Fibroblast of skin of left biceps (primary cell): Measurements from ENCODE around the gene MAF.

Experiments used
- DNase-seq, 2 experiments: peaks; one replicate each; pipeline ENCODE4 v3.0.0-alpha.2; 2013; ENCODE audit warnings: low read depth in 2 of 2

Gene MAF

GRCh38 chr16:79612207-79612606, 11.7 kb upstream of the MAF start:
- DNase-seq, result no peak

DNA sequence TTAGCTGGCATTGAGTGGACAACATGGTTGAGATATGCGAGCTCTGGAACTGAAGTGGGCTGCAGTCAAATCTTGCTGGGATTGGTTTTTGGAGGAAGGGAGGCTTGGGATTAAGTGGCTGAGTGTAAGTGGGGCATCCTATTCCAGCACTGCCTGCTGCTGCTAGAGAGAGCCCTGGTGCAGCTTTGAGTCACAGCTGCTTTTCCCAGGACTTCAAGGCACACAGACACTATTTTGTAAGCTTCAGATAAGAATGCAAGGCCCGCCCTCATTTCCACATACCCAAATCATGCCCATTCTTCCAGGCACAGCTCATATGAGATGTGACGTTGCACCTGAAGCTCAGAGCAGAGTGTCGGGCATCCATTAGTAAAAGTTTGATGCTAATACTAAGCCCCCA, 10.2 kb upstream of the MAF start:
- no peak for DNase-seq

- no peak for DNase-seq
Measured at GRCh38 chr16:79609861-79610260, 9.3 kb upstream of the MAF start.

DNA sequence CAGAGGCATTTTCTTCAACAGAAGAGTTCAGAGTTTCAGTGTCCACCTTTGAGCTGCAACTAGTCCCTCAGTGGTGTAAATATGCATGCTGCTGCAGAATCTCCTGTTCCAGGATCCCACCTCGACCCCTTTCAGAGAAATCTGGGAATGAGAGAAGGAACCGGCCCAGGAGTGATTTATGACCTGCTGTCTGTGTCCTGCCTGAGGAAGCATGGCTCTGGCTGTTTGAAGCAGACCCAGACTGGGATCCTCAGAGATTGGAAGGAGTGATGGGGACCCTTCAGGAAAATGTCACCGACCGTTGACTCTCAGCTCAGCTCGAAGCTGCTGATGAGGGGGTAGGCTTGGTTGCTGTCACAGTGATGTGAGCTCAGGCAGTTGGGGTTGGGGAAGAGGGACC, 8.4 kb upstream of the MAF start:
- no peak for DNase-seq

- DNase-seq, result no peak
Measured at GRCh38 chr16:79607587-79607986, 7.0 kb upstream of the MAF start.

- no peak for DNase-seq
Measured at GRCh38 chr16:79605999-79606398, 5.5 kb upstream of the MAF start.

GRCh38 chr16:79603055-79603454, 2.5 kb upstream of the MAF start:
- DNase-seq, result no peak

GRCh38 chr16:79602628-79603014, 2.1 kb upstream of the MAF start:
- DNase-seq, result no peak

DNA sequence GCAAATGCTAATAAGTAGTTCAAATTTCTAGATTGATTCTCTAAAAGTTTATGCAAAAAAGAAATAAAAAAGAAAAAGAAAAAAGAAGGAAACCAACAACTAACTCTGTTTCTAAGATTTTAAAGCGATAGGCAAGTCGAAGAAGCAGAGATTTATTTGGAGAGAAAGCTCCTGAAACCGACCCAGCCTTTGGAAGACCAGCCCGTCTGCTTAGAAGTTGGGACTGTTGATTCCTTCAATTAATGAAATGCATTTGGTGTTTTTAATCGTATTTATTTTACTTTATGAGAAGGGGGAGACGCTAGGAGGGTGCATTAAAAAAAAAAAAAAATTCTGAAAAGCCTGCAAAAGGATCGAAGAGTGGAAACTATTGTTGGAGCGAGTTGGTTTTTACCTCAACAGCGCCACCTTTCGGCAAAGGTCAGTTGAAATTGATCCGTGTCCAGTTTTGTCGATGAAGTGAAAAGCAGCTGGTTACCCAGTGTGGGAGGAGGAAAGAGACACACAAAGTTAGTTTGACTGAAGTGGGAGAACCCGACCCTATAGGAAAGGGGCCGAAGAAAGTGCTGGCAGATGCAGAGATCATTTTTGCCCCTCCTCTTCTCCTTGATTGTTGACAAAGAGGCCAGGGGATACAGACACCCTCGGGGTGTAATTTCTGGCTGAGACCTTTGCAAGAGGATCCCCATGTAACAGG, 1.5 kb upstream of the MAF start:
- DNase-seq, result peak in 1 of 2 experiments; percentile 51

DNA sequence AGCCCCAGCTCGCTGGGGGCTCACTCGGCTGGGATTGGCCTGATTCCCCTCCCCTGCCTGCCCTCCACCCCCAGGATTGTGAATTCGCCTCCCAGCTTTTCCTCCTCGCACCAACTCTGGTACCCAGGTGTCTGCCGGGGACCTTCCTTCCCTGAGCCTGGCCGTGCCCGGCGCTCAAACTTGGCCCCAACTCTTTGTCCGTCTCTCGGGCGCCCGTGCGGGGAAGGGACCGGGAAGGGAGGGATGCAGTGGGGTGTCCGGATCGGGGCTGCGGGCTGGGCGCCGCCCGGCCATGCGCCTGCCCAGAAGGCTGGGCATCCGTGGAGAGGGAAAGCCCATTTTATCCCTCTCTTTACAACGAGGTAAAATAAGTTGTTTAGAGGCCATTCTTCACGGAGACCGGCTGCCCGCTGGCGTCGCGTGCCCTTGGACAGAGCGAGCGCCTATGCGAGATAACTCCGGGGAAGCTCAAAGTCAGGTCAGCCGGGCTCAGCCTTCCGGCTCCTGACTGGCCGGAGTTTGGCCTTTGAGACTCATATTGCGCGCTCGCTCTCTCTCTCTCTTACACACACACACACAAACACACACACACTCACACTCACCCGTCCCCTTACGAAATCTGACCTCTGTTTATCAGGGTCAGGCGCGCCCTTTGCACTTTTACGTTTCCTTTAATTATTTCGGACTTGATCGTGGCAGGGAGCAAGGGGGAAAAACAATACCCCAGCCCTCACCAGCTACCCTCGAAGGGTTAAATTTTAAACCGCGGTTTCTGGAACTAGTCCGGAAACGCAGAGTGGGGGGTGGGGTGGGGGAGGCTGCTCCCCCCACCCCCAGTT, 774 bp upstream of the MAF start:
- no peak for DNase-seq

- DNase-seq, result no peak
Measured at GRCh38 chr16:79599837-79600637, 500 bp downstream of the MAF start.

DNA sequence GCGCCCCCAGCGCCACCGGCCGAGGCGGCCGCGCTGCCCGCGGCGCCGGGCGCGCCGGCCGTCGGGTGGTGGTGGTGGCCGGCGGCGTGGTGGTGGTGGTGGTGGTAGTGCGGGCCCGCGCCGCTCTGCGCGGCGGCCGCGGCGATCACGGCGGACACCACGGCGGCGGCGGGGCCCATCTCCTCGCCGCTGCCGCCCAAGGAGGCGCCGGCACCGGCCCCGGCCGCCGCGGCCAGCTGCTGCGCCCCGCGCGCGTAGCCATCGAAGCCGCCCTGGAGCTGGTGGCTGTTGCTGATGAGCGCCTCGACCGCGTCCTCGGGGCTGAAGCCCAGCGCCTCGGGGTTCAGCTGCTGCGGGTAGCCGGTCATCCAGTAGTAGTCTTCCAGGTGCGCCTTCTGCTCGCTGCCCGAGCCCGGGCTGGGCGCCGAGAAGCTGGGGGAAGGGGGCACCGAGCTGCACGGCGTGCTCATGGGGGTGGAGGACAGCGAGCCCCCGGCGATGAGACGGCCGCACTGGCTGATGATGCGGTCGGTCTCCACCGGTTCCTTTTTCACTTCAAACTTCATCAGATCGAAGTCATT, 1.2 kb downstream of the MAF start:
- DNase-seq, result no peak

DNA sequence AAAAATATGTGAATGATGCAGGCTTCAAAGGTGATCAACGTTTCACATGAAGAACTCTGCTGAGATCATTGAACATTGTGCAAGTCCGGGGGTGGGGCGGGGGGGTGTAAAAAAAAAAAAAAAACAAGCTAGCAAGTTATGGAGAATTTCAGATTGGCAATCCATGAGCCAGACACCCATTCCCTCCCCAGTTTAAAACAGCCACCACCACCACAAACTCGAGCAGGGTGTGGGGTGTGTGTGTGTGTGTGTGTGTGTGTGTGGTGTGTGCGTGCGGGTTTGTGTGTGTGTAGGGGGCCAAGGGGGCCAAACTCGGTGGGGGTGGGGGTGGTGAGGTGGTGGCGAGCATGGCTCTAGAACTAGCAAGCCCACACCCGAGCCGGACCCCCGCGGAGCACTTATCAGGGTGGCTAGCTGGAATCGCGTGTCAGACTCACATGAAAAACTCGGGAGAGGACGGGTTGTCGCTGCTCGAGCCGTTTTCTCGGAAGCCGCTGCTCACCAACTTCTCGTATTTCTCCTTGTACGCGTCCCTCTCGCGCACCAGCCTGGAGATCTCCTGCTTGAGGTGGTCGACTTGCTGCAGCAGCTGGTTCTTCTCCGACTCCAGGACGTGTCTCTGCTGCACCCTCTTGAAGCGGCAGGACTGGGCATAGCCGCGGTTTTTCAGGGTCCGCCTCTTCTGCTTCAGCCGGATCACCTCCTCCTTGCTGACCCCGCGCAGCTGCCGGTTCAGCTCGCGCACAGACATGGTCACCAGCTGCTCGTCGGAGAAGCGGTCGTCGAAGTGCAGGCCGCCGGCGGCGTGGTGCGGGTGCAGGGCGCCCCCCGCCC, 2.0 kb downstream of the MAF start:
- DNase-seq, result no peak

DNA sequence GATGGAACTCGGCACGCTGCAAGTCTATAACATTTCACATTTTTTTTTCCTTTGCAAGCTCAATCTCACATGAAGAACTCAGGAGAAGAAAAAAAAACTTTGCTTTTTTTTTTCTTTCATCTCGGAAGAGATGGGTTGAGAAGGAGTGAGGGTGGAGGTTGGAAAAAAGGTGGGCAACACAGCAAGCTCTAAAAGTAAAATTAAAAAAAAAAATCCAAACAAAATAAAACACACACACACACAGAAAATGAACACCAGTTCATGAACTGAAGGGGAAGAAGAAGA, 2.5 kb downstream of the MAF start:
- DNase-seq, result no peak

- DNase-seq, result no peak
Measured at GRCh38 chr16:79597277-79598062, 3.1 kb downstream of the MAF start.

GRCh38 chr16:79595931-79596450, 4.5 kb downstream of the MAF start:
- DNase-seq, result no peak

GRCh38 chr16:79595231-79595641, 5.3 kb downstream of the MAF start:
- DNase-seq, result no peak

- DNase-seq, result no peak
Measured at GRCh38 chr16:79593754-79594153, 6.8 kb downstream of the MAF start.

GRCh38 chr16:79593074-79593531, 7.4 kb downstream of the MAF start:
- DNase-seq, result no peak

DNA sequence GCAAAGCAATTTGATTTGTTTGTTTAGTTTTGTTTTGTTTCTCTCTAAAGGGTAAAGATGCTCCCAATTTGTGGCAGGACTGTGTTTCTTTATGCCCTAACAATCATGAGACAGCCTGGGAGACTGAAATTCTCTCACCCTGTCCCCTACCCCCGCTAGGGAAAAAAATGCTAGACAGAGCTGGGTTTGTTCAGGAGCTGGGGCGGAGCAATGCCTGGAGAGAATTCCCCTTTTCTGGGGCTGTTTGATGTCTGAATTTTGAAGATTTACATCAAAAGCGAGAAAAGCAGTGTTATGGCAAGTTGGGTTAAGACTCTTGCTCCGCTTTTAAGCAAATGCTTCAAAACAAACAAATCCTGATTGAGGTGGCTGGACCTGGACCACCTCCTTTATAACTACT, 8.4 kb downstream of the MAF start:
- no peak for DNase-seq
